HL-60 (cell line): ENCODE measurements around the gene RAB3GAP1.

Source experiments
- CTCF ChIP-seq: IDR thresholded peaks from one replicate; pipeline ENCODE4 v1.5.1; 2011; ENCODE audit warnings: low read length, control low read depth, inconsistent platforms; ENCODE audit not compliant: insufficient read depth
- GABPA ChIP-seq: IDR thresholded peaks from 2 replicates; pipeline ENCODE4 v1.6.1; 2012; ENCODE audit warnings: low read depth
- POLR2AphosphoS5 ChIP-seq: IDR thresholded peaks from 2 replicates; pipeline ENCODE4 v1.6.1; 2012; ENCODE audit warnings: low read depth

- TF ChIP-seq CTCF (no peak), POLR2AphosphoS5 (no peak), GABPA (no peak)
Measured at GRCh38 chr2:135052997-135053474, 944 bp downstream of the RAB3GAP1 start.
